NCI-H1694 treated with DMSO at 0.1 percent for 48 hours (cell line): ENCODE measurements around the gene GYPC.
"Not testable (repeated sequence)": the region's sequence is repeated elsewhere in the genome, so short reads cannot be mapped to it uniquely, and the experiment has no call there.

ENCODE experiments used
- DNase-seq: peaks from one replicate; lab custom pipeline; 2025; lab: John Stamatoyannopoulos, UW

The GYPC gene

GRCh38 chr2:126671488-126671887 lies 15.5 kb downstream of the GYPC start:
- no peak for DNase-seq

DNA sequence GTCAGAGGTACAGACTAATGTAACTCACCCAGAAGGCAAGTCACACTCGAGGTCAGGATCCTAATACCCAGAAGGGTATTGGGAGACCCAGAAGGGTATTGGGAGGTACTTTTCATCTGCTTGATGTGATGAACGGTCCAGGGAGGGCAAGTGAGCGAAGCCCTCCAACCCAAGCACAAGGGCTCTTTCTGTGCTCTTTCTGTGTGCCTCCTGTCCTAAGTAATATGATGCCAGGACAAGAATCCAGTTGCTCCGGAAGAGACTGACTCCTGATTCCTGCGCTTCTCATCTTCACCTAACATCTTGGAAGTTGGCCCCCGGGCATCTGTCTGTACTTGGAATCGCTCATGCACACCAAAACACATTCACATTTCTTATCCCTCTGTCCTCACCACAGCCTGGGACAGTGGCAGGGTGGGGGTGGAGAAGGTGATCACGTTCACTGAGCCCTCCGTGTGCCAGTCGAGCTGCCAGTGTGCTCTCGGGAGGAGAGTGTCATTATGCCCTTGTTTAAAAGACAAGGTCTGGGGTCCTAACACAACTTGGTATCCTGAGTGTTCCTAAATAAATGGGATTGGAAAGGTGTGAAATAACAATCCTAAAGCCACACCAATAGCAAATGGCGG lies 17.1 kb downstream of the GYPC start:
- no peak for DNase-seq

DNA sequence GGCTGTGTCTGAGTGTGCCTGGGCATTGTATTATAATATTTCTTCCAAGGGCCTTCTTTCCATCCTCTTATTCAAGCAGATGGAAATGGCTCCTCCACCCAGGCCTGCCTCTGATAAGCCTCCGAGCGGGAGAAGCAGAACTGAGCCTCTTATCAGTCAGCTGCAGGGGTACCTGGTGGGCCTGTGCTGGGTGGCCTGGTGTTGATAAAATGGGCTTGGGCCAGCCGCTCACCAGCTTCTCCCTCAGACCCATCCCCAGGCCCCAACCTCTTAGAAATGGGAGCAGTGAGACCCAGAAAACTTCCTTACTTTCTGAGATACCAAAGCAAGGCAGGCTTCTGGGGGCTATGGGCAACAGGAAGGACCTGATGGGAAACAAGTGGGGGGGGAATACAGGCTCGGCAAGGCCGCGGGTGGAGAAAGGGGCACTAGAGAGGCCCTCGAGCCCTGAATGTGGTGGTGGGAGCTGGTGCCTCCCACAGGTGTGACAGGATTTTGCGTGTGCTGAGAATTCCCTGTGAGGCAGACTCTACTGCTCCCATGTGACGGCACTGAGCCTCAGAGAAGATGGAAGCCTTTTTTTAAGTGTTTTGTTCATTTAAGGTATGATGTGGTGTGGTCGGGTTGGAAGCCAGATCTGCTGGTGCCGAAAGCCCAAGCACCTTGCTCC lies 18.3 kb downstream of the GYPC start:
- DNase-seq = no peak

DNA sequence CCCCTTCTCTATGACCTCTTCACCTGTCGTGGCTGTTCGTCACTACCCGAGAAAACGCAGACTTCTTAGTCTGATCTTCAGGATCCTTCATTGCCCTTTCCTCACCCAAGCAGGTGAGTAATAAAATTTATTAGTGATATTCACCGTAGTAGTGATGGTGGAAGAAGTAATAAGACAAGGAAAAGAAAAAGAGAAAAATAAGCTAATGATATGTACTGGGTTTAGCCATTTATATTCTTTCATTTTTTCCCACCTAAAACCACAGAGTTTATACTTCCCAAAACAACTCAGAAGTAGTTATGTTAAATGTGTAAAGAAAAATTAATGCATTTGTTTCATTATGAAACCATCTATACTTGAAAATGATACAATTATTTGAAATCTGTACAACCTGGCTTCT lies 19.7 kb downstream of the GYPC start:
- no peak for DNase-seq

GRCh38 chr2:126676221-126677175 lies 20.5 kb downstream of the GYPC start:
- no peak for DNase-seq

DNA sequence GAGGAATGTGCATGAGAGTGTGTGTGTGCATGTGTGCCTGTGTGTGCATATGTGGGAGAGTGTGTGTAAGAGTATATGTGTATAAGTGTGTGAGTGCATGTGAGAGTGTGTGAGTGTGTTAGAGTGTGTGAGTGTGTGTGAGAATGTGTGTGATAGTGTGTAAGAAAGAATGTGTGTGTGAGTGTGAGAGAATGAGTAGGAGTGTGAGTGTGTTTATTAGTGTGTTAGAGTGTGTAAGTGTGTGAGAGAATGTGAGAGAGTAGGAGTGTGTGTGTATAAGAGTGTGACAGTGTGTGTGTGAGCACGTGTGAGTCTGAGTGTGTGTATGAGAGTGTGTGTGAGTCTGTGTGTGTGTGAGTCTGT lies 21.2 kb downstream of the GYPC start:
- DNase-seq = no peak

- DNase-seq = no peak
Observed at GRCh38 chr2:126678269-126679065, 22.5 kb downstream of the GYPC start.

- DNase-seq = no peak
Observed at GRCh38 chr2:126679094-126679713, 23.2 kb downstream of the GYPC start.

- DNase-seq = no peak
Observed at GRCh38 chr2:126681505-126681904, 25.5 kb downstream of the GYPC start.

- DNase-seq = no peak
Observed at GRCh38 chr2:126685629-126686028, 29.7 kb downstream of the GYPC start.

- DNase-seq = no peak
Observed at GRCh38 chr2:126686286-126686685, 30.3 kb downstream of the GYPC start.

DNA sequence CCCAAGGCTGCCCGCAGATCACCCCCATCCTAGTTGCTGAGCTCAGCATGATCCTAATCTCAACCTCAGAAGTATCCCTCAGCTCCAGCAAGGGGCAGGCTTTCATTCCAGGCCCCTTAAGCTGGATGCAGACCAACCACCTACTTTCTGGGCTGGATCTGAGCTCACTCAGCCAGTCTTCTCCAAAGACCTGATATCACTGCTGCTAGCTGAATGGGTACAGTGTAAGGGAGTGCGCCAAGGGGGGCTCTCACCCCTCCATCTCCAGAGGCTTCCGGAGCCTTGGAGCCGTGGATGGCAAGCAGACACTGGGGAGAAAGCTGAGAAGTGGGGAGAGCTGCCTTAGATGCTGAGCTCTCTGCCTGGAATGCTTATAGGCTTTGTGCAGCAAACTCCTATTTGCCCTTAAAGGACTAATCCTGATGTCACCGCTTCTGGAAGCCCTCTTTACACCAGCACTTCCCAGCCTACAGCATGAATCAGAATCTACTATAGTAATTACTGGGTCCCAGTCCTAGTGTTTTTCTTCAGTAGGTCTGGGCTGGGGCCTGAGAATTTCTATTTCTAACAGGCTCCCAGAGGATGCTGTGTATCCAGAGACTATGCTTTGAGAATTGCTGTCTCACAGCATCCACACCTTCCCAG lies 31.0 kb downstream of the GYPC start:
- DNase-seq = no peak

GRCh38 chr2:126687503-126687902 lies 31.5 kb downstream of the GYPC start:
- DNase-seq = no peak

GRCh38 chr2:126688594-126688993 lies 32.6 kb downstream of the GYPC start:
- DNase-seq = not testable (repeated sequence)

GRCh38 chr2:126692241-126692640 lies 36.3 kb downstream of the GYPC start:
- DNase-seq = not testable (repeated sequence)

DNA sequence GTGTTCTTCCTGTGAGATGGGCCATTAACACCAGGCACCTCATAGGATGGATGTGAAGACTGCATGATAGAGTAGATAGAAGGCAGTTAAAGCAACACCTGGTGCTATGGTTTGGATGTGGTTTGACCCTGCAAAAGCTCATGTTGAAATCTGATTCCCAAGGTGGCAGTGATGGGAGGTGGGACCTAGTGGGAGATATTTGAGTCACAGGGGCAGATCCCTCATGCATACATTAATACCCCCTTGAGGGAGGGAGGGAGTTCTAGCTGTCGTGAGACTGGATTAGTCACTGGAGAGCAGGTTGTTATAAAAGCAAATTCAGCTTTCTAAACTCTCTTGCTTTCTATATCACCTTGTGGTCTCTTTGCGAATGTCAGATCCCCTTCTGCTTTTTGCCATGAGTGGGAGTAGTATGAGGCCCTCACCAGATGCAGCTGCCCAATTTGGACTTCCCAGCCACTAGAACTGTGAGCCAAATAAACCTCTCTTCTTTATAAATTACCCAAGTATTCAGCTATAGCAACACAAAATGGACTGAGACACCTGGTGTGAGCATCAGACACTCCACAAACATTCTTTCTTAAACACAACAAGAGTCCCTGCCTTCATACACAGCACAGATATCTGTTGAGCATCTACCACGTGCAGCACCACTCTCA lies 37.1 kb downstream of the GYPC start:
- DNase-seq = not testable (repeated sequence)

GRCh38 chr2:126696644-126697520 lies 40.9 kb downstream of the GYPC start:
- no peak for DNase-seq

DNA sequence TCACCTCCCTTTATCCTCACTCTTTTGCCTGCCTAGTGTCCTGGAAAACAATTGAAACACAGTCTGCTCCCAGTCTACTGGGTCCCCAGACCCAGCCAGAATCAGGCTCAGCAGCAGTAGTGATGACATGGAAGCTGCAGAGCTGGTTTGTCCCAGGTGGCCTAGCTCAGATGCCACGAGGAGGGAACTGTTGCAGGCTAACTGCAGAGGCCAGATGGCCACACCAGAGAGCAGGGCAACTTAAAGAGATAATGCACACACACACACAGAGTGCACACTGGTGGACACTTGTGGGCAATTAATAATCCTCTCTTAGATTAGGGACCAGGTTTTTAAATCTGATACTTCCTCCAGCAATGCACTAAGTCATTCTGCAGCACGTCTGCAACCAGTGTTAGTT lies 42.4 kb downstream of the GYPC start:
- no peak for DNase-seq

GRCh38 chr2:126699018-126699417 lies 43.1 kb downstream of the GYPC start:
- DNase-seq = no peak
